SIG-M5 (cell line): ENCODE measurements around the gene GAR1.
"Not testable (repeated sequence)": the region's sequence is repeated elsewhere in the genome, so short reads cannot be mapped to it uniquely, and the experiment has no call there.

ENCODE experiments used
- DNase-seq: peaks from one replicate; lab custom pipeline; 2025; lab: John Stamatoyannopoulos, UW

The GAR1 gene

GRCh38 chr4:109846395-109847098, 31.0 kb downstream of the GAR1 start:
- no peak for DNase-seq

- DNase-seq, result no peak
Measured at GRCh38 chr4:109847896-109848442, 32.4 kb downstream of the GAR1 start, which contains the start of gene LRIT3. TSS of gene LRIT3 (plus strand) at chr4:109848107. CDS start at chr4:109848202, 95 bp downstream.

GRCh38 chr4:109848501-109848900, 32.9 kb downstream of the GAR1 start:
- no peak for DNase-seq

GRCh38 chr4:109850601-109851000, 35.0 kb downstream of the GAR1 start:
- DNase-seq, result no peak

GRCh38 chr4:109859426-109860300, 44.1 kb downstream of the GAR1 start:
- not testable (repeated sequence) for DNase-seq

GRCh38 chr4:109861271-109861670, 45.7 kb downstream of the GAR1 start:
- no peak for DNase-seq

- no peak for DNase-seq
Measured at GRCh38 chr4:109861916-109862511, 46.5 kb downstream of the GAR1 start.

- no peak for DNase-seq
Measured at GRCh38 chr4:109864134-109864533, 48.6 kb downstream of the GAR1 start.

GRCh38 chr4:109870061-109870460, 54.5 kb downstream of the GAR1 start:
- DNase-seq, result no peak

GRCh38 chr4:109872065-109872464, 56.5 kb downstream of the GAR1 start:
- no peak for DNase-seq

- DNase-seq, result no peak
Measured at GRCh38 chr4:109872950-109873656, 57.5 kb downstream of the GAR1 start.

- DNase-seq, result no peak
Measured at GRCh38 chr4:109873791-109874514, 58.4 kb downstream of the GAR1 start.
